GM21360 (cell line): ENCODE measurements around the gene DUSP2.
A peak's percentile ranks its signal among the peaks of the same experiment; 100 is the strongest.
"Not testable (repeated sequence)": the region's sequence is repeated elsewhere in the genome, so short reads cannot be mapped to it uniquely, and the experiment has no call there.

Source experiments
- ATAC-seq: cut with Tn5 transposase; IDR thresholded peaks from one replicate; pipeline ENCODE4 v1.9.1; 2021; ENCODE audit warnings: mild to moderate bottlenecking, moderate library complexity; ENCODE audit not compliant: unreplicated experiment

Gene DUSP2

GRCh38 chr2:96148410-96149217, 3.4 kb upstream of the DUSP2 start:
- no peak for ATAC-seq

GRCh38 chr2:96147593-96148201, 2.5 kb upstream of the DUSP2 start:
- ATAC-seq = no peak

- ATAC-seq = no peak
Observed at GRCh38 chr2:96146881-96147592, 1.8 kb upstream of the DUSP2 start.

- ATAC-seq = peak; percentile 28
Observed at GRCh38 chr2:96146153-96146880, 1.1 kb upstream of the DUSP2 start.

- ATAC-seq = no peak
Observed at GRCh38 chr2:96145848-96146152, 560 bp upstream of the DUSP2 start.

GRCh38 chr2:96144481-96145035, 682 bp downstream of the DUSP2 start:
- ATAC-seq = peak; percentile 1

GRCh38 chr2:96143848-96144480, 1.3 kb downstream of the DUSP2 start:
- ATAC-seq = no peak

- ATAC-seq = no peak
Observed at GRCh38 chr2:96143231-96143847, 1.9 kb downstream of the DUSP2 start.

GRCh38 chr2:96142217-96143113, 2.8 kb downstream of the DUSP2 start:
- ATAC-seq = no peak

GRCh38 chr2:96141624-96141967, 3.6 kb downstream of the DUSP2 start:
- ATAC-seq = not testable (repeated sequence)

GRCh38 chr2:96140941-96141623, 4.2 kb downstream of the DUSP2 start:
- ATAC-seq = no peak

- ATAC-seq = no peak
Observed at GRCh38 chr2:96139181-96139758, 6.0 kb downstream of the DUSP2 start.

- ATAC-seq = peak; percentile 28
Observed at GRCh38 chr2:96138179-96139145, 6.8 kb downstream of the DUSP2 start, which contains the start of gene ASTL. Gene ASTL (minus strand): TSS chr2:96138502. CDS start chr2:96138436, 66 bp downstream.

GRCh38 chr2:96137321-96138178, 7.7 kb downstream of the DUSP2 start:
- no peak for ATAC-seq

- ATAC-seq = no peak
Observed at GRCh38 chr2:96136129-96136720, 9.0 kb downstream of the DUSP2 start.

- ATAC-seq = no peak
Observed at GRCh38 chr2:96135621-96136020, 9.6 kb downstream of the DUSP2 start.
